8988T (cell line): ENCODE measurements around the gene SOX6.
"Not testable (repeated sequence)": the region's sequence is repeated elsewhere in the genome, so short reads cannot be mapped to it uniquely, and the experiment has no call there.

Experiments used
- DNase-seq: peaks from one replicate; pipeline ENCODE4 v3.0.0; 2011

SOX6 gene

DNA sequence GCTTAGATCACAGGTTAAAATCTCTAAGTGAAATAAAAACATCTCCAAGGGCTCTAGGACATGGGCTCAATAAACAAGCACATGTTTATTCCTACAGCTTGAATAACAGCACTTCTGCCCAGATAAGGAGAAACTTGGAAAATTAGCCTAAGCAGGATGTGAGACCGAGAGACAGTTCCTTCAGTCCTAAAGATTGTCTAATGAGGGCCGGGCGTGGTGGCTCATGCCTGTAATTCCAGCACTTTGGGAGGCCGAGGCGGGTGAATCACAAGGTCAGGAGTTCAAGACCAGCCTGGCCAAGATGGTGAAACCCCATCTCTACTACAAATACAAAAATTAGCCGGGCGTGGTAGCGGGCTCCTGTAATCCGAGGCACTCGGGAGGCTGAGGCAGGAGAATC, 327.2 kb downstream of the SOX6 start:
- not testable (repeated sequence) for DNase-seq

DNA sequence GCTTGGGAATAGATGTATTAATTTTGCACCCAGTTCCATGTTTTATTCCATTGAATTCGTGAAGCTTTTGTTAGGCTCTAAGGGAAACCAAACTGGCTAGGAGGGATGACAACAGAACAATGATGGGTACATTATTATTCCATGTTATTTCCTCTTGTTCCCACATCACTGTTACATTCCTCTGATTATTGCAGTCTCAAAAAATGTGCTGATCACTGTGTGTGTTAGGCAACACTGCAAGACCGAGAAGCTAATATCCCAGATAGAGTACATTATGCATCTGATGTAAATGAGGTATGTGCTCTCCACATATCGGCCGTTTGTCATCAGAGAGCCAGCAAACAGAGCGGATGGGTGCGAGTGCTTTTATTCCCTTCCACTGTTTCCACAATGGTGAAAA, 327.9 kb downstream of the SOX6 start:
- no peak for DNase-seq

DNA sequence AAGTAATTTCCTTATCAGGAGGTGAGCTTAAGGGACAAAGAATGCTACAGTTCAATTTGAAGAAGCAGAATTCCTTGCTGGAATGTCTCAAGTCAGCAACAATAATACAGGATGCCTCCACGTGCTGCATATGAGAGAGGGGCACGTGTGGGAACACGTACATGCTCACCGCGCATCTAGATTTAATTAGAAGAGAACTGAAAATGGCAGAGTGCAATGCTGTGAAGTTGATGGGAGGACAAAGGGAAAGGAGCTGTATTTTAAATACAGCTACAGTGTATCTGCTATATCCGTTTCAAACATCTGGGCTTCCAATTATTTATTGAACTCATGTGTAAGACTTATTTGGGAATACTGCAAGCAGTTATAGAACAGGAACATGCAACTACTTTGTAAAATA, 328.7 kb downstream of the SOX6 start:
- no peak for DNase-seq

DNA sequence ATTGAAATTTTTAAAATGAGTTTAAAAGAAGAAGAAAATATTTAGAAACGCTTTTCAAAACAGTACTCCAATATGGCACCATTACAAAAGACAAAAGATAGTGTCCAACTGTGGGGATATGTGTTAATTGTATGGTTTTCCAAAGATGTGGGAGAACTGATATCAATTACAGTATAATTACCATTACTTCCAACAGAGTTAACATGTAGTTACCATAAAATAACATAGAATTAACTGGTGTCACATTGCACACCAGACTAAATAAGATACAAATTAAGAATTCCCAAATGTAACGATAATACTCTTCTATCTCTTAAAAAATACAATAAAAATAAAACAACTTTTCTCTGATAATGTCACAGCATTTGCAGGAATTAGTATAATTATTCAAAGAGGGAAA, 329.5 kb downstream of the SOX6 start:
- DNase-seq, result no peak

DNA sequence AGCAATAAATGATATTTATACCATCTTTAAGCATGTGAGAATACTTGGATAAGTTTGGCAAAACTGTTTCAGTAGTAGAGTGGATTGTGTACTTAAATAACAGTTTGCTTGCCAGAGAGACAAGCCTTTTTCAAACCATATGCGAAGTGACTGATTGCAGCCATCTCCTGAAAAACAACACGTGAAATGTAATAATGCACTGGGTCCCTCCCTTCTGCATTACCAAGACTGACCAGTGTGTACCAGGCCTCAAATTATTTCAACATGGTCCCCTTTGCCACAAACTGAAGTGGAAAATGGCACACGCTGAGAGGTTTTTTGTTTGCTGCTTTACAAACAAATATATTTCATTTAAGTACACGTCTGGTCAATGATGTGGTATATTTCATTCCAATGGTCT, 337.4 kb downstream of the SOX6 start:
- DNase-seq, result no peak

DNA sequence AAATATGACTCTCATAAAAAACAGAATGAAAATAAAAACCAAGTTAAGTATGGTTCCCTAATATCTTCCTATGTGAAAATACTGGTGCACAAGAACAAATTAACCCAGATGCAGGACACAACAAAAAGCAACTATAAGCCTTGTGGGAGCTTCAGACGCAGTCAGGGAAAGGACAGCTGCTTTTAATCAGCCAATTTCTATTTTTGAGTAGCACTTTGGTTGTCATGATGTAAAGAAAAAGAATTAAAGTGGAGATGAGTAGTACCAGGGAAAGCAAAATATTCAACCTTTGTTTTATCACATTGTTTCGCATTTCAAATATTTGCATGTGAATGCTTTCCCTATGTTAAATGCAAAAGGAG, 339.9 kb downstream of the SOX6 start:
- no peak for DNase-seq

DNA sequence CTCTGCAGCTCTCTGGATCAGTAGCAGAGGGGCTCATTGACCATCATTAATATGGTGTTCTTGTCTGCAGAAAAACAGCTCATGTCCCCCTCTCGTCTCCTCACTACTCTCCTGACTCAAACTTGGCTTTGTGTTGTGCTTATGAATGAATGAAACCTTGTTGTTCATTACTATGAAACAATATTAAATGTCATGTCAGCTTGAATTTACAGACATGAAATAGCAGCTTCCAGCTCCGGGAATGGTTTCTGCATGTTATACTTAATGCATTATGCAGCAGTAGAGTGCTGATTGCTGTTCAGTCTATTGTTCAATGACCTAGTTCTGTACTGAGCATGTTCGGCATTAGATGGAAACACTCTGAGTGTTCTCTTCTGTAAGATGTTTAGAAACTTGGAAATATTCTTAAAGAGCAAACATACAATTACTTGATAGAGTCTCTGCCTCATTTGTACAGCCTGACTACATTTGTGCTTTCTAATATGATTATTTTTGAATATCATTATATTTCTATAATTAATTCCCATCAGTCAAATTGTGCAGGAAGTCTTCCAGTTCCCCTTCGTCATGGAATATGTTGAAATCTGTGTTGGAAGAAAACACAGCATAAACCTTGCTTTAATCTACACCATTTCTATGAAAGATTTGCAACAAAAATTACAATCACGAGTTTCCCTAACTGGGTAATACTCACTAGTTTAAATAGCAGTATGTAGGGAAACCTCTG, 340.4 kb downstream of the SOX6 start:
- DNase-seq, result no peak

DNA sequence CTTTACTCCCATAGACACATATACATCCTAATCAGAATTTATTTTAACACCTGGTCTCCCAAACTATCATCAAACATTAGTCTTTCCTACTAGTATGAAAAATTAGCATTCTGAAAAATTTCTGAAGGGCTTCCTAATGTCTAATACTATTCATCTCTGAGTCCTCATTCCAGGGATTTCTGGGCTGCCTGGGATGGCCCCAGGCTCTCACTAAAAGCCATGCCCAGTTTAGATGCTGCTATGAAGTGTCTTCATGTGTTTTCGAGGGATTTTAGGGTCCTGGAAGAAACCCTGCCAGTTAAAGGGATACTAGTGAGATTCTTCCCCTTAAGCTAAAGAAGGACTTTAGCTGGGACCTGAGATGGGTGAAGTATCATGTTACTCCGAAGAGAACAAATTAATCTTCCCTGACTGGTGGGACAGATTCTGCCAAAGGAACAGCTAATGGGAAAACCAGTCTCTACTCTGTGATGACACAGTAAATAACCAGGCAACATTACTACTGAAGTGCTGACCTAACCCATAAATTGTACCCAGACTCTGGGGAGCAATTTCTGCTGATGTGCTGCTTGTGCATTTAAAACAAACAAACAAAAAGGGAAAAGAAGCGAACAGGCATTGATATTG, 342.6 kb downstream of the SOX6 start:
- no peak for DNase-seq

DNA sequence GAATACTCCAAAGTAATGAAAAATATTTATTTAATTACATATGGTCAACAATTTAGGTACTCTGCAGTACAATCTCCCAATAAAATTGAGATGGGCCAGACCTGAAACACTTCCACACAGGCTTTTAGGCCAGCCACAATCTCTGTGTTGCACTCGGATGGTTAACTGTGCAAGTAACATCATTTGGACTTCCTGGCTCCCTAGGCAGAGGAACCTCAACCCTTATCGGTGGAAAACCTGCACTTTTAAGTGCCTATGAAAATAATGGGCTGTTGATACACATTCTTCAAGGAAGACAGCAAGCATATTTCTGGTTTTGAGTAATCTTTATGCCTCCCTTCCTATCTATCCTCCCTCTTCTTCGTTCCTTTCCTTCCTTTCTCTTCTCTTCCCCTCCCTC, 343.1 kb downstream of the SOX6 start:
- DNase-seq, result no peak

DNA sequence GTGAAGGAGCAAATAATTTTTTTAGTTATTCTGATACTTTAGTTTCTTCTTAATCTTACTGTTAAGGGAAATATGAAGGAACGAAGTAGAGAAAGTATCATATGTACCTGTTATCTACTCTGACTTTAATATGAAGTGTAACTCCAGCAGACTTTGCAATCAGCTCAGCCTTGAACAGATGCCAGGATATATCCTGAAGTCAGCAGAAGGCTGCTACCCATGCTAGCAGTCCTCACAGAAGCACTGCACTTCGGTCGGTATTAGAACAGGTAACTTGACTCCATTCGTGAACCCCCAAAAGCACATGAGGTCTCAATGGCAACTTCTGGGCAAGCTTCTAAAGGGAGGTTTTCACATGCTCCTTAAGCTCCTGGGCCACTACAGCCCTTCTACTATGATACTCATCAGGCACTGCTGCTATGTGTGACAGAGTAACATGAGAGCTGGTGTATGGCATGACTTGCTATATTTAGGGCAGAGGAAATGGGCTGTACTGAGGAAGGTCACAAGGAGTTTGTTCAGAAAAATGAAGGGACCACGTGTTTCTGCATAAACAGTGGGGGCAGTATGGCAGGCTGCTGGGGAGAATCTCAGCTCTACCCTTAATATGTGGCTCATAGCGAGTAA, 344.1 kb downstream of the SOX6 start:
- no peak for DNase-seq

DNA sequence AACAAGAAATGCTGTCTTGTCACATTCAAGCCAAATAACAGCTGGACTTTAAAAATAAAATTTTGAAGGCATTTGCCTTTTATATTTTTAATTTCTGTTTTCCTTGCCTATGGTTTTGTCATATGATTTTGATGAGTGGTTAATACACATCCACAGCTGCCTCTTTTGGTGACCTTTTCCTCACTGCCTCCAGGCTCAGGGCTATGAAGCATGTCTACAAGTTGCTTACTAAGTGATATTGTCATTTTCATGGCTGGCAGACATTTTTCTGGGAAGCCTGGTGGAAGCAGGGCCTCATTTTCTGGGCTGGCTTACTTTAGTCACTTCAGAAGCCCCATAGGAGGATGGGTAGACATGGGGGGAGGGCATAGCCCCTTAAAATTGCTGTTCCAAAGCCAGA, 344.9 kb downstream of the SOX6 start:
- DNase-seq, result no peak

DNA sequence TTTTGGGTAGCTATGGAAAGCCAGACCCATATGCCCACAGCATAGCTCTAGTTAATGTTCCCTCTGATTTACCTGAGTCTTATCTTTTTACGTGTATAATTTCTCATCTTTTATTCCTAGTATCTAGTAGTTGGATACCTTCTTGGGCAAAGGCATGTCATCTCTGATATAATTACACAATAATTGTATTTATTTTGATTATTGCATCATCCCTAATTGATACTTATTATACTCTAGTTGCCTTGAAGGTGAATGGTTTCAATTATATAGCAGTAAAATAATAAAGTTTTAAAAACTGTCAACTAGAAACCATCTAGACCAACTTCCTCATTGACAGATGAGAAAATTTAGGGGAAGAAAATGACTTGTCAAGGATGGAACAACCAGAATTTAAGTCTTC, 347.3 kb downstream of the SOX6 start:
- no peak for DNase-seq

DNA sequence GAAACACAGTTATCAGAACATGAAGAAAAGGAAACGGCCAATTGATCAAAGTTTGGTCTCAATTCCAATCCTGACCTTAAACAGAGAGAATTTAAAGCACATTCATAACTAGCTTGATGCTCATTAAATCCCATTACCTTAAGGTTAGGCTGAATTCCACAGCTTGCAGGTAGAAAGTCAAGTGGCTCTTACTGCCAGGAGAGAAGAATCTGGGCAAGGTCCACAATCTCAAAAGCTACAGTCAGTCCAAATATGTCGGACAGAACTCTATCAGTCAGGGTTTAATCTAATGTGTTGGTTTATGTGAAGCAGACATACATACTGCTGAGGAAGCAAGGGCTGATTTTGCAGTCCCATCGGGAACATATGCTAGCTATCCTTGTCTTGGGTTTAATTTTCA, 348.8 kb downstream of the SOX6 start:
- DNase-seq, result no peak

DNA sequence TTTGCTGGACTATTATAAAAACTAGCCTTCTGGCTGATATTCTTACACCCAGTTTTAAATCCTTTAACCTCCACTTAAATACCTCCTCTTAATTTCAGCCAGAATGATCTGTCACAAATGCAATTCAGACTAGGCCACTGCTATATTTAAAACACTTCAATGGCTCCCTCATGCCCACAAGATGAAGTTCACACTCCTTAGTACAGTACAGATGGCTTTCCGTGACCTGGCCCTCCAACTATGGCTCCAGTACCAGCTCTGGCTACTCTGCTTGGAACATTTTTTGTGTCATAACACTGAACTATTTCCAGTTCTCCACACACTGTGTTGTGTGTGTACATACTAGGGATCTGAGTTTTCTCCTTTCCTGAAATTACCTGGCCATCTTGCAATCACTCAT, 353.4 kb downstream of the SOX6 start:
- no peak for DNase-seq

DNA sequence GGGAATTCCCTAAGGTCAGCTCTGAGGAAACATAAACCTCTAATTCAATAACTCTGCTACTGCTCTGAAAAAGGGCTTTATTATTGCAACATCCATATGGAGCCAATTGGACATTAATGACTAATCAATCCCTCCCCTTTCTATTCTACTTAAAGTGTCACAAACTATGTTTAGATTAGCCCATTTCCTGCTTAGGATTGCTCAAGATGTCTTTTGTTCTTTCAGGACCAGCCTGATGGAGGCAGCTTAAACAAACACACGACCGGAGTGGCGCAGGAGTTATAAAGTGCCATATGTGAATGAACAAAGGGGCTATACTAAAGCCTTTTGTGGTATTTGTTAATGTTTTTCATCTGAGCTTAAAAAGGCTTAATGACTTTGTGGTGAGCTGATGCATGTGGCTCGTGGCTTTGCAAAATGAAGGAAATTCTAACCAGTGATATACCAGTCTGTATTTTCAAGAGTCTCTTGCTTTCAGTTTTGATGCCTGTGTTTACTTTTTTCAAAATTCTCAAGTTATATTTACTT, 354.4 kb downstream of the SOX6 start:
- no peak for DNase-seq

DNA sequence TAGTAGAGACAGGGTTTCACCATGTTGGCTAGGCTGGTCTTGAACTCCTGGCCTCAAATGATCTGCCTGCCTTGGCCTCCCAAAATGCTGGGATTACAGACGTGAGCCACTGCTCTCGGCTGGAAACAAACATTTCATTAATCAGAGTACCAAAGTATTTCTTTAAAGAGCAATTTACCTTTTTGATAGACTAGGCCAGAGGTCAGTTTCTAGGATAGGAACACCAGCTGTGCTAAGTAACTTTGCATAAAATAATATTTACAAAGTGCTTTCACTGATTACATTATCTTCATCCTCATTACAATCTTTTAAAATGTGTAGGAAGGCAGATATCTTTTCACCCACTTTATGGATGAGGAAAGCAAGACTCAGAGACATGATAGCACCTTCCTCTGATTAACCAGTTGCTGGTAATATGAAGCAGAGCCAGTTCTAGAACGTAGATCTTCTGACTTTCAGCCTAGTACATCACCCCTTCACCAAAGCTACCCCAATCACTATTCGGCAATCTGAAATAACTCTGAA, 355.2 kb downstream of the SOX6 start:
- DNase-seq, result no peak

DNA sequence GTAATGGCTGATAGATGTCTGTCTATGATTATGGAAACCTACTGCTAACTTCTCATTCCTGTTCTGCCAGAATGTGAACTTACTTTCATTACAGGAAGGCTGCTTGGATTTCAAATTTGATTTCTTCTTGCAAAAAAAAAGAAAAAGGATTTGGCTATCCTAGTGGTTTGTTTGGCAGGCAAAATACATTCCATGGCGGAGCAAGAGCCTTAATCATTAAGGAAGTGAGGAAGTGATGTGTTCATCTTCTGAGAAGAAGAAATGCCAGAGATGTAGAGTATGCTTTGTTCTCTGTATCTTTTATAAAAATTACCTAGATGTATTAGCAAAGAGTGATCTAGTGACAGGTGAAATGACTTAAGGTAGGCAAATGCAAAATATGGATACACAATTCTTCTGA, 356.3 kb downstream of the SOX6 start:
- no peak for DNase-seq

DNA sequence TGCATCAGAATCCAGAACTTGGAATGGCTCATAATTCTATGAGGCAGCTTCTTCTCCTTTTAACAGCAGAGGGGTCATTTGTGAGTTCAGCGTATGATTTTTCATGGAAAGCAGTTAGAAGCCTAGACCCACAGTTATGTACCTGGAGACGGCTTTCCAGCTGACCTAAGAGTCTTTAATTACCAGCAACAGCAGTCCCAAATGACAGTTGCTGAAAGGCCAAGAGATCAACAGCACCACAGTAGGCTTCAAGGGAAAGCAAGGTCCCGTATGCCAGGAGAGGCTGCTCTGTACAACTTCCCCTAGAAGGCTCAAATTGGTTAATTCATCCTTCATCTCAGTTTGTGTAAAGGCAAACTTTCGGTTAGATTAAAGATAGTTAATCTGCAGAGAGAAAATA, 363.0 kb downstream of the SOX6 start:
- DNase-seq, result no peak

DNA sequence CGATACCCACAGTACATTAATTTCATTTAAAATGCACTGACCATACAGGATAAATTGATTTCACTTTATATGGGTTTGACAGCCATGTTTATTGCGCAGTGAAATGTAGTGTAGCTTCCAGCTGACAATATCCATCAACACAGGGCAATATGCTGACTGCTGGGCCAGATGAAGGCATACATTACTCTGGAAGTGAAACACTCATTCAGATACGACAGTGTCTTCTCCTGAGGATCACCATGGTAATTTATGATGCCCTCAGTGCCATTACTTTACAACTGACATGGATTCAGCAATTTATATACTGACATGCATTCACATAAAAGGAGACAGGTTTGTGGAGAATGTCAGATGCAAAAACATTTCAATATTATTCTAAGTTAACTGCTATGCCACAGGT, 365.1 kb downstream of the SOX6 start:
- DNase-seq, result no peak

DNA sequence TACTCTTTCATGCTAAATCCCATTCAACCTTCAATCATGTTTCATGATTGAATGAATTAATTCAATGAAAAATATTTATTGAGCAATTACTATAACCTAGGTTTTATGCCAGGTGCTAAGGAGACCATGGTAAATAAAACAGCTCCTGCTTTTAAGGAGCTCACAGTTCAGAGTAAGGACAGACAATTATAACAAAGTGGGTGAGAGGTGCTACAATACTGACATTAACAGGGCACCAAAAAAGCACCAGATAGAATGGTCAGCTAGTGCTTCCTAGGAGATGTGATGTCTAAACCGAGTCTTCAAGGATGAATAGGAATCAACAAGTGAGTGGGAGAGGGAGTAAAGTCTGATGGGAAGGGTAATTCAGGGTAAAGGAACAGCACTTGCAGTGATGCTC, 366.7 kb downstream of the SOX6 start:
- DNase-seq, result no peak

DNA sequence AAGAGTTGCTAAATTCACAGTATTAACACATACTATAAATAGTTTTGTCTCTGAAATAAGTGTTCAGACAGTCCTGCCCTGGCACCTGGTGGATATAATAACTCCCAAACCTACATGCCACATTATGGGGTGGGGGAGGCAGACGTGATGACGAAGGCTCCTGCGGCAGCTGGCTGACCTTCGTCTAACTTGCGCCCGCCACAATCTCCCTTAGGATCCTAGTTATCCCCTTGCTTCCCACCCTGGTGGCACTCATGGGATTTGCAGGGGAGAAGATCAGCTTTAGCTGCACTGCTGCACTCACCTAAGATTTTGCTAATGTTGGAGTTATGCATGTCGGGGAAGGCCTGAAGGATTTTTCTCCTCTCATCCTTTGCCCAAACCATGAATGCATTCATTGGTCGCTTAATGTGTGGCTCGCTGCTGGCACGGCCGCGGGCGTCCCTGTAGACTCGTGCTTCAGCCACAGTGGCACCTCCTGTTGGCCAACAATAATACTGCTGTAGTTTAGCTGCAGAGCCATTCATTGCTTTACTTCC, 367.6 kb downstream of the SOX6 start:
- DNase-seq, result no peak

DNA sequence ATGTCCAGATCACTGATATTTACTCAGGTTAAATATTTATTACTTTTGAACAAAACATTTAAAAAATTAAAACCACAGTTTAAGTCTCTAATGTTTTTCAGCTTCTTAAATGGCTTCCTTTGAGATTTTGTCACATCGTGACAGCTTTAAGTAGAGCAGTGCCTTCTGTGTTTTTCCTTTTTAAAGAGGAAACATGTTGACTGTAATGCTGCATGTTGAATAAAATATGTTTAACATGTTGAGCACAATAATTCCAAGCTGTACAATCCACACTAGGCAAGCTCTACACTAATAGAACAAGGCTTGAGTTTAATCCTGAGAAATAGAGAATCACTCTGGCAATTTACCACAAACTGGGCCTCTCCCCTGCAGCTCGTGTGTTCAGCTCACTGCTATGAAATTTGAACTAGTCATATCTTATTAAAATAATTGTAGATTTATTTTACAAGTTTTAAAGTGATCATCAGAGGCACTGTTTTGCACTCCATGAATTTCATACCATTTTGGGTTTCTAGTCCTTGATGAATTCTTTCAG, 368.3 kb downstream of the SOX6 start:
- DNase-seq, result no peak

DNA sequence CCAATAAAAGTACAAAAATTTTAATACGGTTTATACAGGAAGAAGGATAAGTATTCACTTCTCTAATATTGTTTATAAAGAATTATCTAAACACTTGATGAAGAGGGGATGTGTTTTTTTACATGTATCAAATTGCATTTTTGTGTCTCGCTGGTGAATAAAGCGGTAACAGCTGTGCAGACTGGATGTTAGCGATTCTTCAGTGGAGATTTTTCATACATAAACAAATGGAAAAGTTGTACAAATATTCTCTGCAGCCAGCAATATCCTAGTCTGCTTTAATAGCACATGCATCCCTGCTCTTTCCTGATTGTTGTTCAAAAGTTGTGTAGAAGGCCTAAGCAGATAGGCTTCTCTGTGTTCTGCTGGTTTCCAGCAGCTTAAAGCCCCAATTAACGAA, 369.3 kb downstream of the SOX6 start:
- no peak for DNase-seq

DNA sequence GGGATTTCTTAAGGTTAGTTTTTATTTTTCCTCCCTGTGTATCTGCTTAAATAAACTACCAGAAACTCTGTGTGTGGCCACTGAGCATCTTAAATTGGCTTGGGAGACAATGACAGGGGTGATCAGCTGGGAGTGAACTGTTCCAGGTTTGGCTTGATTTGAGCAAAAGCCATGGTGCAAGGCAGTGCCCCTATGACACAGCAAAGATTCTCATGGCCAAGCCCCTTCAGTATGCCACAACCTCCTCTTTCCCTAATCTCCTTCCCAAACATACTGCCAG, 370.5 kb downstream of the SOX6 start:
- DNase-seq, result no peak
